ENCODE data around the gene TMEM202. TPM values are rescaled to one million over a fixed set of nuclear protein-coding genes. Genes with fewer than 3 reads are reported as not detected.

TMEM202 gene
- total and polyA plus RNA-seq, 8 donors: not detected

DNA sequence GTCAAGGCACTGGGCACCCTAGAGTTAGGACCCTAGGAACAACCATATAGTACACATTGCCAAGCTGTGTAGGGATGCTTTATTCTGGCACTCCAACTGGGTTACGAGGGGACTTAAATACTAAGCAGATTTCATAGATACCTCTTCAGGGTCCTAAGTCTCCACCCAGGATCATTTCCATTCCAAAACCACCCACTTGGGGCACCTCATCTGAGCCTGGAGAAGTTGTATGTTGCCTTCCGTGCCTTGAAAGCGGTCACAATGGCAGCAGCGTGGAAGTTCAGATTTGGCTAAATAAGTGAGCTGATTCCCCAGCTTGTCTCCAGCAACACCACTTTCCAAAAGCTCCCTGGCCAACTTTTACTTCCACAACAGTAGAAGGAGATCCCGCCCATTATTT is 4.6 kb downstream of the TMEM202 start:
- 74 to 90% (median 78%) methylated on average over 5 of the region's 5 CpGs for WGBS, 5 donors
- Histone ChIP-seq H3K4me1 (no peaks in the 10 kb centered on the region), H3K27me3 (peaks cover 0 to 39% (median 7%) of the 10 kb centered on the region in 3 donors), H3K27ac (no peak overlapping the region), H3K9me3 (no peaks in the 10 kb centered on the region), H3K4me3 (no peak overlapping the region), H3K36me3 (no peaks in the 10 kb centered on the region)
- no peak for DNase-seq
- TF ChIP-seq EP300 (IDR thresholded peaks at IDR 0.05) (no peak), POLR2AphosphoS5 (IDR thresholded peaks at IDR 0.05) (no peak), POLR2A (IDR thresholded peaks at IDR 0.05) (no peak)
- intact Hi-C loops (cut with DNase I; ENCODE audit: low total_unique reads): no loop called here

DNA sequence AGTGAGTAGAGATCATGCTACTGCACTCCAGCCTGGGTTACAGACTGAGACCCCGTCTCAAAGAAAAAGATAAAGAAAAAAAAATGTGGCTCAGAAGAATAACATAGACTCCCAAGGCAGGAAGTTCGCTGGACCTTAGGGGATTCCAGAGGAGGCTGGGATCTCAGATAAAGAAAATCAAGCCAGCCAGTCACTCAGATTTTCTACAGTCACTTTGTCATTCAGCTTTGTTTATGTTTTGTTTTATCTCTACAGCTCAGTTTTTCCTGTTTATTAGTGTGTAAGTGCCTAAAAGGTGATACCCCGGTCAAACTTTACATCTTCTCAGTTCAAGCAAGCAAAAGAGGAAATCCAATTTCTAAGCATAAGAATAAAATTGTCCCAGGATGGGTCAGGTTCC is 6.3 kb downstream of the TMEM202 start:
- Histone ChIP-seq H3K4me1 (no peaks in the 10 kb centered on the region), H3K4me3 (no peak overlapping the region), H3K27ac (no peak overlapping the region), H3K36me3 (no peaks in the 10 kb centered on the region), H3K27me3 (peaks cover 0 to 49% (median 7%) of the 10 kb centered on the region in 3 donors), H3K9me3 (no peaks in the 10 kb centered on the region)
- TF ChIP-seq POLR2AphosphoS5 (IDR thresholded peaks at IDR 0.05) (no peak), EP300 (IDR thresholded peaks at IDR 0.05) (no peak), POLR2A (IDR thresholded peaks at IDR 0.05) (no peak)
- TF ChIP-seq, protein P1, sequence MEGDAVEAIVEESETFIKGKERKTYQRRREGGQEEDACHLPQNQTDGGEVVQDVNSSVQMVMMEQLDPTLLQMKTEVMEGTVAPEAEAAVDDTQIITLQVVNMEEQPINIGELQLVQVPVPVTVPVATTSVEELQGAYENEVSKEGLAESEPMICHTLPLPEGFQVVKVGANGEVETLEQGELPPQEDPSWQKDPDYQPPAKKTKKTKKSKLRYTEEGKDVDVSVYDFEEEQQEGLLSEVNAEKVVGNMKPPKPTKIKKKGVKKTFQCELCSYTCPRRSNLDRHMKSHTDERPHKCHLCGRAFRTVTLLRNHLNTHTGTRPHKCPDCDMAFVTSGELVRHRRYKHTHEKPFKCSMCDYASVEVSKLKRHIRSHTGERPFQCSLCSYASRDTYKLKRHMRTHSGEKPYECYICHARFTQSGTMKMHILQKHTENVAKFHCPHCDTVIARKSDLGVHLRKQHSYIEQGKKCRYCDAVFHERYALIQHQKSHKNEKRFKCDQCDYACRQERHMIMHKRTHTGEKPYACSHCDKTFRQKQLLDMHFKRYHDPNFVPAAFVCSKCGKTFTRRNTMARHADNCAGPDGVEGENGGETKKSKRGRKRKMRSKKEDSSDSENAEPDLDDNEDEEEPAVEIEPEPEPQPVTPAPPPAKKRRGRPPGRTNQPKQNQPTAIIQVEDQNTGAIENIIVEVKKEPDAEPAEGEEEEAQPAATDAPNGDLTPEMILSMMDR (IDR thresholded peaks at IDR 0.05): no peak
- DNase-seq: no peak
- WGBS, 5 donors: 32 to 49% (median 44%) methylated on average over 3 of the region's 3 CpGs
- intact Hi-C loops (cut with DNase I; ENCODE audit: low total_unique reads): no loop called here

DNA sequence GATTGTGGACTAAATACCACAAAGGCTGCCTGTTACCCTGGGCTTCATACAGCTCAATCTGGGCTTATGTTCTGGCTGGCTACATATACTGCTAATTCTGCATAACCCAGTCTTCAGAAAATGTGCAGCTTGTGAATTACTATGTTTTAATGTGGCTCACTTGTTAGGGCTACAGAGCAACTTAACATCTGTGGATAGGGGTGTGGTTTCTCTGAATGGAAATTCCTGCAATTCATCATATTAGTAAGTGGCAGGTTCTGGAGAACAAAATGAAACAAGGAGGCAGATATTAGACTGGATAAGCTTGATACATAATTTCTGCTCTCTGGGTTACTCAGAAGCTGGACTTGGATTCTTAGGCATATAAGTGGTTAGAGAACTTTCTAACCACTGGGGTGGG is 6.7 kb downstream of the TMEM202 start:
- H3K4me3 ChIP-seq: no peak overlapping the region
- intact Hi-C loops (cut with DNase I; ENCODE audit: low total_unique reads): no loop called here
- H3K36me3 ChIP-seq: no peaks in the 10 kb centered on the region
- no peak for DNase-seq
- no peaks in the 10 kb centered on the region for H3K9me3 ChIP-seq
- peaks cover 0 to 54% (median 7%) of the 10 kb centered on the region in 3 donors for H3K27me3 ChIP-seq
- no peak overlapping the region for H3K27ac ChIP-seq
- no peaks in the 10 kb centered on the region for H3K4me1 ChIP-seq
- TF ChIP-seq POLR2A (IDR thresholded peaks at IDR 0.05) (no peak), EP300 (IDR thresholded peaks at IDR 0.05) (no peak), POLR2AphosphoS5 (IDR thresholded peaks at IDR 0.05) (no peak)
- TF ChIP-seq, protein P1 (IDR thresholded peaks at IDR 0.05): no peak

DNA sequence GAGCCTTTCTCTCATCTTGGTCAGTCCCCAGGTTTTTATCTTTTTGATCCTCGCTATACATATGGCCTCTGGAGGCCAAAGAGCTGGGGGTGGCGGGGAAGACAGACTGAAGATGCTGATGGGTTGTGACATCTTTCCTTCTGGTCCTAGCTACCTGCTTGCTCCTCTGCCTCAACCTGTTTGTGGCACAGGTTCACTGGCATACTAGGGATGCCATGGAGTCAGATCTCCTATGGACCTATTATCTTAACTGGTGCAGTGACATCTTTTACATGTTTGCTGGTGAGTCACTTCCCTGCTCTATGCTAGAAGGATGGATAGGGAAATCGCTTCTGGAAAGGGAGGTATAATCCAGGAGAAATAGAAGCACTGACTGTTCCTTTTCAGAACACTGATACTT is 8.8 kb downstream of the TMEM202 start:
- DNase-seq: no peak
- H3K36me3 ChIP-seq: no peaks in the 10 kb centered on the region
- H3K4me3 ChIP-seq: no peak overlapping the region
- peaks cover 0 to 5% (median 2%) of the 10 kb centered on the region in 4 donors for H3K9me3 ChIP-seq
- 78 to 81% (median 79%) methylated on average over 3 of the region's 3 CpGs for WGBS, 5 donors
- no peak overlapping the region for H3K27ac ChIP-seq
- TF ChIP-seq, protein P1 (IDR thresholded peaks at IDR 0.05): no peak
- TF ChIP-seq EP300 (IDR thresholded peaks at IDR 0.05) (no peak), POLR2A (IDR thresholded peaks at IDR 0.05) (no peak), POLR2AphosphoS5 (IDR thresholded peaks at IDR 0.05) (no peak)
- no peaks in the 10 kb centered on the region for H3K4me1 ChIP-seq
- intact Hi-C loops (cut with DNase I; ENCODE audit: low total_unique reads): no loop called here
- H3K27me3 ChIP-seq: peaks cover 0 to 57% (median 7%) of the 10 kb centered on the region in 3 donors

DNA sequence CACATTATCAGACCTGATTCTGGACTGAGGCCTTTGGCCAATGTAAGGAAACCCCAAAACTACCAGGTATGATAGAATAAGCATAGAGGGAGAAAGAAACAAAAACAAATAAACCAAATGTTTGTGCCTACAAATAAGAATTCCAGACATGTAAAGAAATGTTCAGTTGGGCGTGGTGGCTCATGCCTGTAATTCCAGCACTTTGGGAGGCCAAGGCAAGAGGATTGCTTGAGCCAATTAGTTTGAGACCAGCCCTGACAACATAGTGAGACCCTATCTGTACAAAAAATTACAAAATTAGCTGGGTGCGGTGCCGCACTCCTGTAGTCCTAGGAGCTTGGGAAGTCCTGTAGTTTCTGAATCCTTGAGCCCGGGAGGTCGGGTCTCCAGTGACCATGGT is 13.0 kb downstream of the TMEM202 start:
- no peak for DNase-seq
- no peaks in the 10 kb centered on the region for H3K4me1 ChIP-seq
- peaks cover 0 to 32% (median 0%) of the 10 kb centered on the region in 3 donors for H3K27me3 ChIP-seq
- H3K4me3 ChIP-seq: no peak overlapping the region
- intact Hi-C loops (cut with DNase I; ENCODE audit: low total_unique reads): no loop called here
- H3K9me3 ChIP-seq: peaks cover 0 to 5% (median 2%) of the 10 kb centered on the region in 4 donors
- no peak for TF ChIP-seq EP300 (IDR thresholded peaks at IDR 0.05)
- TF ChIP-seq POLR2AphosphoS5 (IDR thresholded peaks at IDR 0.05): no peak
- TF ChIP-seq, protein P1 (IDR thresholded peaks at IDR 0.05): no peak
- no peak for TF ChIP-seq POLR2A (IDR thresholded peaks at IDR 0.05)
- H3K27ac ChIP-seq: no peak overlapping the region
- 81 to 89% (median 88%) methylated on average over 5 of the region's 5 CpGs for WGBS, 5 donors
- no peaks in the 10 kb centered on the region for H3K36me3 ChIP-seq

All from stomach (tissue), 9 donors.